Testis (tissue), 2 donors: ENCODE data around the gene SH3RF2.

ENCODE experiments used
- CTCF ChIP-seq, 3 experiments: fragments of 450-650 bp in 2 of 3; fragments of 200-600 bp in 1 of 3; sonication (generic) in 1 of 3; IDR thresholded peaks; one replicate each; pipeline ENCODE4 v1.5.1; 2016 to 2019; ENCODE audit warnings: antibody characterized with exemption in 3 of 3, mild to moderate bottlenecking in 2 of 3, moderate library complexity in 1 of 3
- POLR2A ChIP-seq: fragments of 450-650 bp; IDR thresholded peaks from one replicate; pipeline ENCODE4 v1.6.1; 2017; ENCODE audit warnings: antibody characterized with exemption, mild to moderate bottlenecking, moderate library complexity

- TF ChIP-seq CTCF (IDR thresholded peaks at IDR 0.05) (no peak), POLR2A (no peak)
Measured at GRCh38 chr5:146034605-146035004, 98.2 kb downstream of the SH3RF2 start.
